H9 (cell line): ENCODE data around the gene CRACDL. TPM values are rescaled to one million over a fixed set of nuclear protein-coding genes. Genes with fewer than 3 reads are reported as not detected.

ENCODE experiments used
- DNase-seq: peaks from one replicate; pipeline ENCODE4 v3.0.0-alpha.2; 2017
- H2AFZ ChIP-seq: one replicate; pipeline ENCODE4 v1.6.1; 2013; ENCODE audit warnings: mild to moderate bottlenecking, low read length, control low read depth, moderate library complexity
- H2AK5ac ChIP-seq: 2 replicates; pipeline ENCODE4 v1.6.1; 2013; ENCODE audit warnings: low read length, control low read depth, mixed read lengths; ENCODE audit not compliant: insufficient read length
- H2BK120ac ChIP-seq: one replicate; pipeline ENCODE4 v1.6.1; 2013; ENCODE audit warnings: low read depth, mild to moderate bottlenecking, low read length, control low read depth, inconsistent platforms; ENCODE audit not compliant: poor library complexity, severe bottlenecking
- H2BK12ac ChIP-seq: 2 replicates; pipeline ENCODE4 v1.6.1; 2013; ENCODE audit warnings: low read length, control low read depth, mixed read lengths, low read depth; ENCODE audit not compliant: insufficient read length
- H2BK15ac ChIP-seq: 2 replicates; pipeline ENCODE4 v1.6.1; 2013; ENCODE audit warnings: low read depth, low read length, control low read depth
- H2BK20ac ChIP-seq: one replicate; pipeline ENCODE4 v1.6.1; 2013; ENCODE audit warnings: low read depth, mild to moderate bottlenecking, low read length, control low read depth, inconsistent platforms; ENCODE audit not compliant: poor library complexity, severe bottlenecking
- H2BK5ac ChIP-seq: 2 replicates; pipeline ENCODE4 v1.6.1; 2013; ENCODE audit warnings: low read length, control low read depth, mixed read lengths; ENCODE audit not compliant: insufficient read length
- H3K14ac ChIP-seq: 2 replicates; pipeline ENCODE4 v1.6.1; 2013; ENCODE audit warnings: low read length, control low read depth; ENCODE audit not compliant: insufficient read depth
- H3K18ac ChIP-seq: 2 replicates; pipeline ENCODE4 v1.6.1; 2013; ENCODE audit warnings: low read depth, mild to moderate bottlenecking, mixed read lengths, low read length, control low read depth; ENCODE audit not compliant: insufficient read length
- H3K23ac ChIP-seq: 2 replicates; pipeline ENCODE4 v1.6.1; 2013; ENCODE audit warnings: low read length, control low read depth, mixed read lengths, low read depth; ENCODE audit not compliant: insufficient read length
- H3K23me2 ChIP-seq: 2 replicates; pipeline ENCODE4 v1.6.1; 2013; ENCODE audit warnings: low read depth, mild to moderate bottlenecking, mixed read lengths, low read length, control low read depth; ENCODE audit not compliant: insufficient read length, poor library complexity, severe bottlenecking
- H3K27ac ChIP-seq: 2 replicates; pipeline ENCODE4 v1.5.1; 2013; ENCODE audit warnings: low read length, control low read depth, mixed read lengths, low read depth; ENCODE audit not compliant: insufficient read length
- H3K27me3 ChIP-seq: 2 replicates; pipeline ENCODE4 v1.6.1; 2013; ENCODE audit warnings: low read length, control low read depth, inconsistent platforms; ENCODE audit not compliant: insufficient read depth
- H3K4ac ChIP-seq: 2 replicates; pipeline ENCODE4 v1.6.1; 2013; ENCODE audit warnings: low read depth, mild to moderate bottlenecking, control low read depth, inconsistent platforms, low read length, moderate library complexity
- H3K4me1 ChIP-seq: 2 replicates; pipeline ENCODE4 v1.6.1; 2013; ENCODE audit warnings: low read length, control low read depth, inconsistent platforms; ENCODE audit not compliant: insufficient read depth
- H3K4me2 ChIP-seq: 2 replicates; pipeline ENCODE4 v1.6.1; 2013; ENCODE audit warnings: low read length, control low read depth, mixed read lengths; ENCODE audit not compliant: insufficient read length, insufficient read depth
- H3K56ac ChIP-seq: 2 replicates; pipeline ENCODE4 v1.6.1; 2013; ENCODE audit warnings: low read depth, mild to moderate bottlenecking, mixed read lengths, low read length, control low read depth; ENCODE audit not compliant: insufficient read length
- H3K79me1 ChIP-seq: 2 replicates; pipeline ENCODE4 v1.6.1; 2013; ENCODE audit warnings: low read depth, mild to moderate bottlenecking, moderate library complexity, low read length, control low read depth, inconsistent platforms; ENCODE audit not compliant: insufficient read depth, poor library complexity, severe bottlenecking
- H3K79me2 ChIP-seq: 2 replicates; pipeline ENCODE4 v1.6.1; 2013; ENCODE audit warnings: low read length, control low read depth, inconsistent platforms; ENCODE audit not compliant: insufficient read depth
- H3K9ac ChIP-seq: 2 replicates; pipeline ENCODE4 v1.6.1; 2013; ENCODE audit warnings: low read length, control low read depth, mixed read lengths; ENCODE audit not compliant: insufficient read length; ENCODE audit errors: extremely low read depth
- H3K9me3 ChIP-seq: one replicate; pipeline ENCODE4 v1.6.1; 2013; ENCODE audit warnings: low read depth, low read length, inconsistent platforms; ENCODE audit not compliant: control insufficient read depth
- H3T11ph ChIP-seq: one replicate; pipeline ENCODE4 v1.6.1; 2013; ENCODE audit warnings: mild to moderate bottlenecking, low read length, control low read depth, inconsistent platforms
- H4K20me1 ChIP-seq: one replicate; pipeline ENCODE4 v1.6.1; 2013; ENCODE audit not compliant: control insufficient read depth, insufficient read length, insufficient read depth
- H4K5ac ChIP-seq: 2 replicates; pipeline ENCODE4 v1.6.1; 2013; ENCODE audit warnings: low read depth, mild to moderate bottlenecking, mixed read lengths, low read length, control low read depth; ENCODE audit not compliant: insufficient read length
- H4K8ac ChIP-seq: replicated peaks from 2 replicates; pipeline ENCODE4 v1.6.1; 2013; ENCODE audit warnings: low read length, control low read depth, mixed read lengths, low read depth; ENCODE audit not compliant: insufficient read length
- H4K91ac ChIP-seq: 2 replicates; pipeline ENCODE4 v1.6.1; 2013; ENCODE audit warnings: low read depth, mild to moderate bottlenecking, moderate library complexity, mixed read lengths, low read length, control low read depth; ENCODE audit not compliant: insufficient read length
- H3K27ac Mint-ChIP-seq, 3 experiments: 2 replicates in 2 of 3; 3 replicates in 1 of 3; pipeline ENCODE4 v1.8.0; 2020 to 2021; ENCODE audit warnings: mixed read lengths in 3 of 3, mild to moderate bottlenecking in 1 of 3, moderate library complexity in 1 of 3
- H3K27me3 Mint-ChIP-seq: 2 replicates; pipeline ENCODE4 v1.8.0; 2021; ENCODE audit warnings: low read depth, mild to moderate bottlenecking, moderate library complexity, mixed read lengths
- H3K36me3 Mint-ChIP-seq, 3 experiments: 2 replicates in 2 of 3; 3 replicates in 1 of 3; pipeline ENCODE4 v1.8.0; 2020 to 2021; ENCODE audit warnings: low read depth in 3 of 3, mixed read lengths in 3 of 3; ENCODE audit not compliant: insufficient read depth in 1 of 3
- H3K4me1 Mint-ChIP-seq, 2 experiments: 2 replicates each; pipeline ENCODE4 v1.8.0; 2020; ENCODE audit warnings: mixed read lengths in 2 of 2
- H3K4me3 Mint-ChIP-seq, 2 experiments: 2 replicates in 1 of 2; 3 replicates in 1 of 2; pipeline ENCODE4 v1.8.0; 2020 to 2021; ENCODE audit warnings: mild to moderate bottlenecking in 2 of 2, mixed read lengths in 2 of 2, moderate library complexity in 1 of 2
- H3K9me3 Mint-ChIP-seq, 2 experiments: 2 replicates in 1 of 2; 3 replicates in 1 of 2; pipeline ENCODE4 v1.8.0; 2020; ENCODE audit warnings: mild to moderate bottlenecking in 2 of 2, mixed read lengths in 2 of 2, moderate library complexity in 1 of 2
- WGBS: extraction: QIAGEN DNeasy Blood & Tissue Kit; methylation state at CpG from one replicate; pipeline ENCODE4 v1.1.7; 2013; ENCODE audit warnings: missing lambda C conversion rate, low lambda C conversion rate, mixed read lengths; ENCODE audit not compliant: insufficient read length; ENCODE audit errors: extremely low coverage; 5-methylcytosine and 5-hydroxymethylcytosine counted together
- total RNA-seq: library from RNA; stranded (reverse); gene quantifications from 2 replicates; pipeline ENCODE4 v1.2.1, GENCODE V29; 2021
- TF ChIP-seq, protein P1 (sequence below): fragments of 200-600 bp; sonication (generic); conservative IDR thresholded peaks from 3 replicates; pipeline ENCODE4 v1.8.0; 2021; ENCODE audit warnings: antibody characterized with exemption, mild to moderate bottlenecking

The CRACDL gene
- total RNA-seq, 1 experiment from 2014 or later, result 0.48 TPM

DNA sequence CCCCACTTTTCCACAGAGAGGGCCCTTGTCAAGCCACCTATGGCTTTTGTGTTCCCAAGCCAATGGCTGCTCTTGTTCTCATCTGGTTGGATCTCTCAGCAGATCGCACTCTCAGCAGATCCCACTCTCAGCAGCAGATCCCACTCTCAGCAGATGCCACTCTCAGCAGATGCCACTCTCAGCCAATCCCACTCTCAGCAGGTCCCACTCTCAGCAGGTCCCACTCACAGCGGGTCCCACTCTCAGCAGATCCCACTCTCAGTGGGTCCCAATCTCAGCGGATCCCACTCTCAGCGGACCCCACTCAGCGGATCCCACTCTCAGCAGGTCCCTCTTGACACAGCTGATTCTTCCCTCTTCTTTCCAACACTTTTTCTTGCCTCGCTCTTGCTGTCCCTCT lies 145.8 kb downstream of the CRACDL start:
- Histone ChIP-seq H3K14ac (no peak overlapping the region), H2AFZ (no peak overlapping the region), H2BK12ac (no peak overlapping the region), H2BK120ac (no peak overlapping the region), H3K23me2 (no peaks in the 10 kb centered on the region), H3K56ac (no peak overlapping the region), H2BK5ac (no peak overlapping the region), H4K8ac (no peak overlapping the region), H2BK15ac (no peak overlapping the region), H3K18ac (no peak overlapping the region), H4K5ac (no peak overlapping the region), H2BK20ac (no peak overlapping the region), H3T11ph (no peak overlapping the region), H3K79me2 (no peaks in the 10 kb centered on the region), H3K23ac (no peak overlapping the region), H2AK5ac (no peak overlapping the region), H3K9me3 (no peaks in the 10 kb centered on the region), H3K9ac (no peak overlapping the region), H3K4ac (no peak overlapping the region), H3K27me3 (no peaks in the 10 kb centered on the region), H4K91ac (no peak overlapping the region), H3K4me1 (no peaks in the 10 kb centered on the region), H3K79me1 (no peaks in the 10 kb centered on the region), H4K20me1 (no peaks in the 10 kb centered on the region), H3K27ac (no peak overlapping the region), H3K4me2 (no peak overlapping the region)
- Mint-ChIP-seq H3K27me3 (peaks cover 3% of the 10 kb centered on the region; the same call in 1 of the 2 replicates), H3K4me3 (no peak overlapping the region), H3K27ac (no peak overlapping the region), H3K9me3 (no peaks in the 10 kb centered on the region; a peak in 2 of 5 replicates), H3K36me3 (no peaks in the 10 kb centered on the region), H3K4me1 (peaks cover 0 to 4% of the 10 kb centered on the region in 2 experiments; a peak in 3 of 4 replicates)
- TF ChIP-seq, protein P1, sequence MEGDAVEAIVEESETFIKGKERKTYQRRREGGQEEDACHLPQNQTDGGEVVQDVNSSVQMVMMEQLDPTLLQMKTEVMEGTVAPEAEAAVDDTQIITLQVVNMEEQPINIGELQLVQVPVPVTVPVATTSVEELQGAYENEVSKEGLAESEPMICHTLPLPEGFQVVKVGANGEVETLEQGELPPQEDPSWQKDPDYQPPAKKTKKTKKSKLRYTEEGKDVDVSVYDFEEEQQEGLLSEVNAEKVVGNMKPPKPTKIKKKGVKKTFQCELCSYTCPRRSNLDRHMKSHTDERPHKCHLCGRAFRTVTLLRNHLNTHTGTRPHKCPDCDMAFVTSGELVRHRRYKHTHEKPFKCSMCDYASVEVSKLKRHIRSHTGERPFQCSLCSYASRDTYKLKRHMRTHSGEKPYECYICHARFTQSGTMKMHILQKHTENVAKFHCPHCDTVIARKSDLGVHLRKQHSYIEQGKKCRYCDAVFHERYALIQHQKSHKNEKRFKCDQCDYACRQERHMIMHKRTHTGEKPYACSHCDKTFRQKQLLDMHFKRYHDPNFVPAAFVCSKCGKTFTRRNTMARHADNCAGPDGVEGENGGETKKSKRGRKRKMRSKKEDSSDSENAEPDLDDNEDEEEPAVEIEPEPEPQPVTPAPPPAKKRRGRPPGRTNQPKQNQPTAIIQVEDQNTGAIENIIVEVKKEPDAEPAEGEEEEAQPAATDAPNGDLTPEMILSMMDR, result no peak
- DNase-seq, result peak; percentile 4
- no CpG with 5 or more reads among the region's 6 CpGs for WGBS
